CD8-positive, alpha-beta memory T cell (primary cell): ENCODE measurements around the gene FOLR3. TPM values are rescaled to one million over a fixed set of nuclear protein-coding genes. Genes with fewer than 3 reads are reported as not detected.

Source experiments
- CTCF ChIA-PET: fragments of 350-600 bp; sonication (Branson Sonifier 250); formaldehyde crosslinking; loops from one replicate; lab custom pipeline; 2021; ENCODE audit warnings: antibody characterized with exemption; lab: Charles Lee
- POLR2A ChIA-PET: fragments of 350-600 bp; sonication (Branson Sonifier 250); formaldehyde crosslinking; loops from one replicate; lab custom pipeline; 2021; ENCODE audit warnings: antibody characterized with exemption; lab: Charles Lee
- DNase-seq, 5 donors: peaks; one replicate each; pipeline versions ENCODE4 v3.0.0 to v3.0.0-alpha.2; 2020 to 2022; ENCODE audit warnings: mixed read lengths in 1 of 5
- H3K27ac ChIP-seq: one replicate; pipeline ENCODE4 v1.7.0; 2013; ENCODE audit warnings: low read depth, mild to moderate bottlenecking, low read length, moderate library complexity
- H3K27me3 ChIP-seq: 2 replicates; pipeline ENCODE4 v1.7.0; 2013; ENCODE audit warnings: low read length, mild to moderate bottlenecking; ENCODE audit not compliant: insufficient read depth, poor library complexity, severe bottlenecking
- H3K36me3 ChIP-seq: 2 replicates; pipeline ENCODE4 v1.7.0; 2013; ENCODE audit warnings: mild to moderate bottlenecking, low read length, moderate library complexity; ENCODE audit not compliant: insufficient read depth
- H3K4me1 ChIP-seq: 2 replicates; pipeline ENCODE4 v1.7.0; 2013; ENCODE audit warnings: mild to moderate bottlenecking, low read length, moderate library complexity; ENCODE audit not compliant: insufficient read depth
- H3K4me3 ChIP-seq: 2 replicates; pipeline ENCODE4 v1.7.0; 2013; ENCODE audit warnings: mild to moderate bottlenecking, low read length
- H3K9me3 ChIP-seq: 2 replicates; pipeline ENCODE4 v1.7.0; 2013; ENCODE audit warnings: mild to moderate bottlenecking, low read length
- H3K27ac Mint-ChIP-seq, 8 donors: one replicate each; pipeline ENCODE4 v1.8.0; 2020 to 2021; ENCODE audit warnings: mixed read lengths in 8 of 8, mild to moderate bottlenecking in 6 of 8, inconsistent platforms in 3 of 8, moderate library complexity in 3 of 8
- H3K27me3 Mint-ChIP-seq, 2 donors: one replicate each; pipeline ENCODE4 v1.8.0; 2020 to 2021; ENCODE audit warnings: mixed read lengths in 2 of 2, mild to moderate bottlenecking in 1 of 2, moderate library complexity in 1 of 2
- H3K36me3 Mint-ChIP-seq, 3 donors: one replicate each; pipeline ENCODE4 v1.8.0; 2020 to 2021; ENCODE audit warnings: mixed read lengths in 3 of 3, inconsistent platforms in 1 of 3, mild to moderate bottlenecking in 1 of 3
- H3K4me1 Mint-ChIP-seq, 3 donors: one replicate each; pipeline ENCODE4 v1.8.0; 2020 to 2021; ENCODE audit warnings: mixed read lengths in 3 of 3, inconsistent platforms in 1 of 3, mild to moderate bottlenecking in 1 of 3
- H3K4me3 Mint-ChIP-seq, 7 donors: one replicate each; pipeline ENCODE4 v1.8.0; 2020 to 2021; ENCODE audit warnings: mixed read lengths in 7 of 7, mild to moderate bottlenecking in 6 of 7, moderate library complexity in 4 of 7, inconsistent platforms in 2 of 7
- H3K9me3 Mint-ChIP-seq, 5 donors: one replicate each; pipeline ENCODE4 v1.8.0; 2020 to 2022; ENCODE audit warnings: mixed read lengths in 5 of 5, mild to moderate bottlenecking in 3 of 5, moderate library complexity in 2 of 5, inconsistent platforms in 1 of 5
- polyA plus RNA-seq: library from polyadenylated mRNA; unstranded; fragments of 300-500 nt; fragmentation: Illumina TruSeq; gene quantifications from one replicate; pipeline ENCODE4 v1.2.3, GENCODE V29; 2021
- total RNA-seq, 2 experiments: library from RNA; stranded (reverse); gene quantifications; one replicate each; pipeline ENCODE4 v1.2.3, GENCODE V29; 2021

FOLR3 gene
- total and polyA plus RNA-seq, 3 experiments from 2014 or later: not detected

- Mint-ChIP-seq H3K36me3 (peaks cover 0 to 42% (median 6%) of the 10 kb centered on the region in 3 donors), H3K27me3 (no peaks in the 10 kb centered on the region), H3K9me3 (no peaks in the 10 kb centered on the region), H3K27ac (peak overlapping the region; percentile 73 to 98 (median 96)), H3K4me1 (peaks cover 37 to 47% (median 43%) of the 10 kb centered on the region in 3 donors), H3K4me3 (peak overlapping the region; percentile 82 to 98 (median 89))
- CTCF ChIA-PET: interaction anchor here (0.7 to 1.0 kb wide), 4 partner anchors 9 to 77 kb away, joined by 3 to 4 read pairs (median 3); no protein-coding TSS in a partner anchor
- POLR2A ChIA-PET: interaction anchor here (1.1 to 1.4 kb wide), 3 partner anchors 10 to 77 kb away, joined by 3 to 13 read pairs (median 3); partner anchors contain the start of gene ANAPC15
- peaks cover 31% of the 10 kb centered on the region for H3K4me1 ChIP-seq
- H3K36me3 ChIP-seq: peaks cover 17% of the 10 kb centered on the region
- no peaks in the 10 kb centered on the region for H3K9me3 ChIP-seq
- DNase-seq: no peak
- H3K27me3 ChIP-seq: no peaks in the 10 kb centered on the region
- peak overlapping the region; percentile 94 for H3K27ac ChIP-seq
- peak overlapping the region; percentile 89 for H3K4me3 ChIP-seq
Measured at GRCh38 chr11:72102631-72102945, 32.9 kb upstream of the FOLR3 start.

GRCh38 chr11:72102946-72103753 is 32.4 kb upstream of the FOLR3 start, which contains the start of gene LAMTOR1:
LAMTOR1 (minus strand) TSS chr11:72103297; CDS start chr11:72103224, 73 bp downstream.
- Mint-ChIP-seq H3K36me3 (peaks cover 0 to 41% (median 6%) of the 10 kb centered on the region in 3 donors), H3K27me3 (no peaks in the 10 kb centered on the region), H3K4me1 (peaks cover 37 to 47% (median 43%) of the 10 kb centered on the region in 3 donors), H3K9me3 (no peaks in the 10 kb centered on the region), H3K27ac (peak within 1 kb of the TSS; percentile 73 to 98 (median 96)), H3K4me3 (peak within 1 kb of the TSS; percentile 82 to 98 (median 89))
- Histone ChIP-seq H3K4me1 (peaks cover 31% of the 10 kb centered on the region), H3K4me3 (peak within 1 kb of the TSS; percentile 89), H3K27me3 (no peaks in the 10 kb centered on the region), H3K9me3 (no peaks in the 10 kb centered on the region), H3K36me3 (peaks cover 12% of the 10 kb centered on the region), H3K27ac (peak within 1 kb of the TSS; percentile 94)
- POLR2A ChIA-PET: interaction anchor here (1.0 to 1.4 kb wide), 3 partner anchors 9 to 78 kb away, joined by 3 to 13 read pairs (median 3); partner anchors contain the start of gene ANAPC15
- DNase-seq: peak; percentile 94 to 98 (median 96)
- CTCF ChIA-PET: interaction anchor here (0.7 to 1.0 kb wide), 3 partner anchors 8 to 42 kb away, joined by 3 to 4 read pairs (median 3); no protein-coding TSS in a partner anchor

GRCh38 chr11:72103754-72104167 is 31.8 kb upstream of the FOLR3 start:
- Histone ChIP-seq H3K4me1 (peaks cover 31% of the 10 kb centered on the region), H3K27me3 (no peaks in the 10 kb centered on the region), H3K9me3 (no peaks in the 10 kb centered on the region), H3K27ac (peak overlapping the region; percentile 68), H3K4me3 (peak overlapping the region; percentile 62), H3K36me3 (peaks cover 7% of the 10 kb centered on the region)
- peaks cover 0 to 36% (median 6%) of the 10 kb centered on the region in 3 donors for H3K36me3 Mint-ChIP-seq
- ChIA-PET POLR2A (interaction anchor here (1.0 kb wide), 1 partner anchor 9 kb away, joined by 3 read pairs; the partner anchor contains the start of gene ANAPC15), CTCF (no interaction called here)
- DNase-seq: no peak
- peaks cover 37 to 47% (median 43%) of the 10 kb centered on the region in 3 donors for H3K4me1 Mint-ChIP-seq
- H3K4me3 Mint-ChIP-seq: peak overlapping the region; percentile 82 to 98 (median 89)
- no peaks in the 10 kb centered on the region for H3K9me3 Mint-ChIP-seq
- no peaks in the 10 kb centered on the region for H3K27me3 Mint-ChIP-seq
- H3K27ac Mint-ChIP-seq: peak overlapping the region; percentile 73 to 98 (median 96)

GRCh38 chr11:72105888-72106287 is 29.6 kb upstream of the FOLR3 start, which contains the start of gene TOMT:
TOMT (plus strand) TSS chr11:72105924; CDS start chr11:72105952, 28 bp downstream.
- Histone ChIP-seq H3K4me1 (peaks cover 27% of the 10 kb centered on the region), H3K27me3 (no peaks in the 10 kb centered on the region), H3K9me3 (no peaks in the 10 kb centered on the region), H3K4me3 (no peak within 1 kb of the TSS), H3K36me3 (peaks cover 6% of the 10 kb centered on the region), H3K27ac (no peak within 1 kb of the TSS)
- Mint-ChIP-seq H3K4me1 (peaks cover 30 to 36% (median 33%) of the 10 kb centered on the region in 3 donors), H3K4me3 (peak within 1 kb of the TSS in 3 of 7 donors; percentile 25 to 63 (median 47)), H3K36me3 (peaks cover 5 to 35% (median 6%) of the 10 kb centered on the region in 3 donors), H3K27ac (peak within 1 kb of the TSS in 7 of 8 donors; percentile 23 to 95 (median 66)), H3K9me3 (no peaks in the 10 kb centered on the region), H3K27me3 (no peaks in the 10 kb centered on the region)
- ChIA-PET POLR2A (interaction anchor here (0.5 kb wide), 1 partner anchor 49 kb away, joined by 3 read pairs; no protein-coding TSS in a partner anchor), CTCF (interaction anchor here (1.2 kb wide), 1 partner anchor 20 kb away, joined by 3 read pairs; no protein-coding TSS in a partner anchor)
- no peak for DNase-seq

GRCh38 chr11:72111300-72112142 is 24.0 kb upstream of the FOLR3 start:
- peaks cover 0 to 3% of the 10 kb centered on the region in 2 donors for H3K27me3 Mint-ChIP-seq
- POLR2A ChIA-PET: interaction anchor here (1.0 to 2.5 kb wide), 5 partner anchors 8 to 71 kb away, joined by 3 to 13 read pairs (median 4); no protein-coding TSS in a partner anchor
- H3K27ac ChIP-seq: peak overlapping the region; percentile 89
- peak overlapping the region; percentile 96 to 100 (median 98) for H3K27ac Mint-ChIP-seq
- no peak for DNase-seq
- H3K9me3 Mint-ChIP-seq: no peaks in the 10 kb centered on the region
- H3K4me1 ChIP-seq: peaks cover 16% of the 10 kb centered on the region
- no peaks in the 10 kb centered on the region for H3K27me3 ChIP-seq
- peaks cover 24 to 25% (median 25%) of the 10 kb centered on the region in 3 donors for H3K4me1 Mint-ChIP-seq
- H3K36me3 ChIP-seq: peaks cover 6% of the 10 kb centered on the region
- H3K36me3 Mint-ChIP-seq: peaks cover 5 to 37% (median 9%) of the 10 kb centered on the region in 3 donors
- CTCF ChIA-PET: interaction anchor here (1.0 to 2.6 kb wide), 5 partner anchors 9 to 86 kb away, joined by 4 to 7 read pairs (median 4); partner anchors contain the start of gene LAMTOR1
- H3K4me3 Mint-ChIP-seq: peak overlapping the region; percentile 94 to 99 (median 96)
- H3K4me3 ChIP-seq: peak overlapping the region; percentile 71
- no peaks in the 10 kb centered on the region for H3K9me3 ChIP-seq

GRCh38 chr11:72112143-72112977 is 23.2 kb upstream of the FOLR3 start, which contains the start of gene ANAPC15:
ANAPC15 (minus strand) TSS chr11:72112695; CDS start chr11:72111276, 1,419 bp downstream.
- H3K36me3 Mint-ChIP-seq: peaks cover 3 to 33% (median 9%) of the 10 kb centered on the region in 3 donors
- no peaks in the 10 kb centered on the region for H3K27me3 ChIP-seq
- H3K27ac ChIP-seq: peak within 1 kb of the TSS; percentile 89

More at GRCh38 chr11:72112143-72112977, 23.2 kb upstream of the FOLR3 start, which contains the start of gene ANAPC15:
- Mint-ChIP-seq H3K4me3 (peak within 1 kb of the TSS; percentile 94 to 99 (median 96)), H3K9me3 (no peaks in the 10 kb centered on the region), H3K27me3 (peaks cover 4 to 9% of the 10 kb centered on the region in 2 donors), H3K4me1 (peaks cover 24 to 25% (median 25%) of the 10 kb centered on the region in 3 donors), H3K27ac (peak within 1 kb of the TSS; percentile 96 to 100 (median 98))
- no peaks in the 10 kb centered on the region for H3K9me3 ChIP-seq
- peaks cover 6% of the 10 kb centered on the region for H3K36me3 ChIP-seq
- peak within 1 kb of the TSS; percentile 71 for H3K4me3 ChIP-seq
- peaks cover 16% of the 10 kb centered on the region for H3K4me1 ChIP-seq
- peak; percentile 92 to 99 (median 99) for DNase-seq
- ChIA-PET POLR2A (interaction anchor here (1.0 to 2.5 kb wide), 7 partner anchors 9 to 183 kb away, joined by 3 to 13 read pairs (median 4); partner anchors contain the start of genes NUMA1 and RNF121), CTCF (interaction anchor here (0.8 to 2.6 kb wide), 6 partner anchors 31 to 184 kb away, joined by 3 to 7 read pairs (median 5); partner anchors contain the start of gene XNDC1N)
